ENCODE data around the gene FBXL17. TPM values are rescaled to one million over a fixed set of nuclear protein-coding genes. Genes with fewer than 3 reads are reported as not detected.

FBXL17 gene
- polyA plus RNA-seq, 1 of the 3 experiments (the other 2 are of a cell fraction): 4.4 TPM

DNA sequence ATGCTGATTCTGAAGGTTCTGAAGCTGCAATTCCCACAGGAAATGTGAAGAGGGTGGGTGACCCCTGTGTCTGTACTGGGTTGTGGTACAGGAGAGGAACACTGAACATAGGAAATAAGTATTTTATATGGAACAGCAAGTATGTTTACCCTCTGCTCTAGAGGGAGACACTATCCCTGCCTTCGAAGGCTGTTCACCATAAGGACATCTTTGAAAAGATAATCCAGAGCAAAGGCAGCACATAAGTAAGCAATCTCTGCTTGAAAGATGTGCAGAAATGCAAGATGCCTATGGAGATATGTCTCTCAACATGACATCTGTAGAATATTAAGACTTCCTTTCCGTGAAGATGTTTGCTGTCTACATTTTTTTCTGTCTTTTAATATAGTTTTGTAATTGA is 526.7 kb downstream of the FBXL17 start:
- WGBS (ENCODE audit: low lambda C conversion rate): 52% methylated on average over 2 of the region's 2 CpGs

GRCh38 chr5:107853696-107854095 is 528.2 kb downstream of the FBXL17 start:
- ChIA-PET CTCF (no interaction called here), POLR2A (no interaction called here)
- Histone ChIP-seq H3K9ac (no peak overlapping the region), H3K4me1 (ENCODE audit: control insufficient read depth in 1 of 2, insufficient read depth in 2 of 2, low read depth in 1 of 2, low read length in 1 of 2) (no peaks in the 10 kb centered on the region), H3K36me3 (replicated peaks in 1 of 2; ENCODE audit: control insufficient read depth in 1 of 2, insufficient read depth in 2 of 2, low read length in 1 of 2) (no peaks in the 10 kb centered on the region), H3F3A (replicated peaks; ENCODE audit: insufficient read depth) (no peaks in the 10 kb centered on the region), H3K9me2 (no peaks in the 10 kb centered on the region), H3K27me3 (ENCODE audit: insufficient read depth) (no peaks in the 10 kb centered on the region), H3K4me2 (no peak overlapping the region), H4K20me1 (ENCODE audit: insufficient read depth) (no peaks in the 10 kb centered on the region), H2AFZ (ENCODE audit: low read depth) (no peak overlapping the region), H3K27ac (ENCODE audit: low read depth in 2 of 2, low read length in 1 of 2) (no peak overlapping the region), H3K4me3 (ENCODE audit: low read depth in 2 of 2, low read length in 1 of 2) (no peak overlapping the region), H3K79me2 (ENCODE audit: insufficient read depth) (no peaks in the 10 kb centered on the region), H3K9me3 (no peaks in the 10 kb centered on the region)
- no peak for DNase-seq
- WGBS (ENCODE audit: low lambda C conversion rate): 95% methylated on average over 6 of the region's 6 CpGs
- TF ChIP-seq EP300 (IDR thresholded peaks at IDR 0.05; ENCODE audit: borderline replicate concordance in 1 of 2, low read depth in 1 of 2, low read length in 1 of 2) (no peak), FOSL2 (IDR thresholded peaks at IDR 0.05; ENCODE audit: borderline replicate concordance, low read depth) (no peak), SMC3 (IDR thresholded peaks at IDR 0.05; ENCODE audit: low read depth, low read length) (no peak), FOXM1 (IDR thresholded peaks at IDR 0.05; ENCODE audit: low read depth) (no peak), RCOR1 (IDR thresholded peaks at IDR 0.05; ENCODE audit: low read length) (no peak), MEF2A (IDR thresholded peaks at IDR 0.05; ENCODE audit: borderline replicate concordance, low read depth) (no peak), JUND (IDR thresholded peaks at IDR 0.05) (no peak), NFIC (IDR thresholded peaks at IDR 0.05; ENCODE audit: borderline replicate concordance) (no peak), RFX5 (IDR thresholded peaks at IDR 0.05; ENCODE audit: low read length) (no peak), GABPA (IDR thresholded peaks at IDR 0.05; ENCODE audit: low read depth) (no peak), IRF3 (IDR thresholded peaks at IDR 0.05; ENCODE audit: low read depth, low read length) (no peak), SIN3A (IDR thresholded peaks at IDR 0.05; ENCODE audit: borderline replicate concordance, low read depth, low read length) (no peak)
- TF ChIP-seq, protein P1, sequence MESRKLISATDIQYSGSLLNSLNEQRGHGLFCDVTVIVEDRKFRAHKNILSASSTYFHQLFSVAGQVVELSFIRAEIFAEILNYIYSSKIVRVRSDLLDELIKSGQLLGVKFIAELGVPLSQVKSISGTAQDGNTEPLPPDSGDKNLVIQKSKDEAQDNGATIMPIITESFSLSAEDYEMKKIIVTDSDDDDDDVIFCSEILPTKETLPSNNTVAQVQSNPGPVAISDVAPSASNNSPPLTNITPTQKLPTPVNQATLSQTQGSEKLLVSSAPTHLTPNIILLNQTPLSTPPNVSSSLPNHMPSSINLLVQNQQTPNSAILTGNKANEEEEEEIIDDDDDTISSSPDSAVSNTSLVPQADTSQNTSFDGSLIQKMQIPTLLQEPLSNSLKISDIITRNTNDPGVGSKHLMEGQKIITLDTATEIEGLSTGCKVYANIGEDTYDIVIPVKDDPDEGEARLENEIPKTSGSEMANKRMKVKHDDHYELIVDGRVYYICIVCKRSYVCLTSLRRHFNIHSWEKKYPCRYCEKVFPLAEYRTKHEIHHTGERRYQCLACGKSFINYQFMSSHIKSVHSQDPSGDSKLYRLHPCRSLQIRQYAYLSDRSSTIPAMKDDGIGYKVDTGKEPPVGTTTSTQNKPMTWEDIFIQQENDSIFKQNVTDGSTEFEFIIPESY (IDR thresholded peaks at IDR 0.05; ENCODE audit: borderline replicate concordance, low read depth): no peak

More for the DNA sequence above, 526.7 kb downstream of the FBXL17 start:
- Histone ChIP-seq H3K36me3 (replicated peaks in 1 of 2; ENCODE audit: control insufficient read depth in 1 of 2, insufficient read depth in 2 of 2, low read length in 1 of 2) (no peaks in the 10 kb centered on the region), H3K9me3 (no peaks in the 10 kb centered on the region), H3K27me3 (ENCODE audit: insufficient read depth) (no peaks in the 10 kb centered on the region), H3K27ac (ENCODE audit: low read depth in 2 of 2, low read length in 1 of 2) (no peak overlapping the region), H3K4me2 (no peak overlapping the region), H3K9ac (no peak overlapping the region), H2AFZ (ENCODE audit: low read depth) (no peak overlapping the region), H3K4me1 (ENCODE audit: control insufficient read depth in 1 of 2, insufficient read depth in 2 of 2, low read depth in 1 of 2, low read length in 1 of 2) (no peaks in the 10 kb centered on the region), H4K20me1 (ENCODE audit: insufficient read depth) (no peaks in the 10 kb centered on the region), H3K4me3 (ENCODE audit: low read depth in 2 of 2, low read length in 1 of 2) (no peak overlapping the region), H3F3A (replicated peaks; ENCODE audit: insufficient read depth) (no peaks in the 10 kb centered on the region), H3K79me2 (ENCODE audit: insufficient read depth) (no peaks in the 10 kb centered on the region), H3K9me2 (no peaks in the 10 kb centered on the region)
- TF ChIP-seq NFIC (IDR thresholded peaks at IDR 0.05; ENCODE audit: borderline replicate concordance) (no peak), TCF12 (IDR thresholded peaks at IDR 0.05) (no peak), TEAD4 (IDR thresholded peaks at IDR 0.05; ENCODE audit: borderline replicate concordance, insufficient read depth) (no peak), RAD21 (IDR thresholded peaks at IDR 0.05; ENCODE audit: low read length) (peak; percentile 45), MXI1 (IDR thresholded peaks at IDR 0.05; ENCODE audit: low read depth, low read length) (no peak)
- no peak for DNase-seq
- ChIA-PET POLR2A (no interaction called here), CTCF (no interaction called here)

Measured in SK-N-SH (cell line).